Trophoblast cell (in vitro differentiated cells and primary cell): ENCODE results near the gene MPPE1.
A peak's percentile ranks its signal among the peaks of the same experiment; 100 is the strongest.
"Not testable (repeated sequence)": the region's sequence is repeated elsewhere in the genome, so short reads cannot be mapped to it uniquely, and the experiment has no call there.

Experiments used
- DNase-seq, 2 donors: peaks; one replicate each; pipeline ENCODE4 v3.0.0-alpha.2; 2016
- H2AFZ ChIP-seq: 2 replicates; pipeline ENCODE4 v1.6.1; 2013; ENCODE audit warnings: low read length, moderate library complexity, mild to moderate bottlenecking; ENCODE audit not compliant: insufficient read depth, poor library complexity
- H2AK5ac ChIP-seq: 2 replicates; pipeline ENCODE4 v1.6.1; 2013; ENCODE audit warnings: mild to moderate bottlenecking, low read length
- H2BK120ac ChIP-seq: 2 replicates; pipeline ENCODE4 v1.6.1; 2013; ENCODE audit warnings: low read length, mild to moderate bottlenecking, moderate library complexity; ENCODE audit not compliant: insufficient read depth, poor library complexity
- H2BK12ac ChIP-seq: 2 replicates; pipeline ENCODE4 v1.6.1; 2013; ENCODE audit warnings: mild to moderate bottlenecking, low read length, moderate library complexity
- H2BK5ac ChIP-seq: 2 replicates; pipeline ENCODE4 v1.6.1; 2013; ENCODE audit warnings: low read length, low read depth, moderate library complexity, mild to moderate bottlenecking; ENCODE audit not compliant: poor library complexity
- H3K14ac ChIP-seq: 2 replicates; pipeline ENCODE4 v1.6.1; 2013; ENCODE audit warnings: mild to moderate bottlenecking, low read length
- H3K18ac ChIP-seq: 2 replicates; pipeline ENCODE4 v1.6.1; 2013; ENCODE audit warnings: mild to moderate bottlenecking, low read length
- H3K23ac ChIP-seq: 2 replicates; pipeline ENCODE4 v1.6.1; 2013; ENCODE audit warnings: low read length
- H3K27ac ChIP-seq: 2 replicates; pipeline ENCODE4 v1.5.1; 2013; ENCODE audit warnings: low read depth, mild to moderate bottlenecking, inconsistent platforms, low read length, moderate library complexity
- H3K27me3 ChIP-seq: 2 replicates; pipeline ENCODE4 v1.6.1; 2013; ENCODE audit warnings: inconsistent platforms, mild to moderate bottlenecking, low read length, moderate library complexity; ENCODE audit not compliant: insufficient read depth
- H3K36me3 ChIP-seq, 2 experiments: 1 replicate in 1 of 2; 2 replicates in 1 of 2; pipeline ENCODE4 v1.6.1; 2013; ENCODE audit warnings: low read length in 2 of 2, mild to moderate bottlenecking in 2 of 2, moderate library complexity in 1 of 2; ENCODE audit not compliant: insufficient read depth in 2 of 2, control insufficient read depth in 1 of 2
- H3K4ac ChIP-seq: 2 replicates; pipeline ENCODE4 v1.6.1; 2013; ENCODE audit warnings: low read depth, mild to moderate bottlenecking, low read length, moderate library complexity
- H3K4me1 ChIP-seq, 2 experiments: 1 replicate in 1 of 2; 2 replicates in 1 of 2; pipeline ENCODE4 v1.6.1; 2013; ENCODE audit warnings: low read length in 2 of 2, mild to moderate bottlenecking in 2 of 2, moderate library complexity in 1 of 2; ENCODE audit not compliant: insufficient read depth in 2 of 2, control insufficient read depth in 1 of 2
- H3K4me2 ChIP-seq: 2 replicates; pipeline ENCODE4 v1.6.1; 2013; ENCODE audit warnings: inconsistent platforms, mild to moderate bottlenecking, low read length, moderate library complexity
- H3K4me3 ChIP-seq: 2 replicates; pipeline ENCODE4 v1.5.1; 2013; ENCODE audit warnings: mild to moderate bottlenecking, low read depth, low read length, inconsistent platforms
- H3K79me1 ChIP-seq: one replicate; pipeline ENCODE4 v1.6.1; 2013; ENCODE audit warnings: low read length
- H3K79me2 ChIP-seq: 2 replicates; pipeline ENCODE4 v1.6.1; 2013; ENCODE audit warnings: low read length, mild to moderate bottlenecking; ENCODE audit not compliant: control insufficient read depth, insufficient read depth, poor library complexity
- H3K9ac ChIP-seq: 2 replicates; pipeline ENCODE4 v1.6.1; 2013; ENCODE audit warnings: mild to moderate bottlenecking, low read length
- H3K9me3 ChIP-seq: 2 replicates; pipeline ENCODE4 v1.6.1; 2013; ENCODE audit warnings: low read depth, mild to moderate bottlenecking, control low read depth, inconsistent platforms, low read length; ENCODE audit not compliant: insufficient read depth
- H4K12ac ChIP-seq: 2 replicates; pipeline ENCODE4 v1.6.1; 2013; ENCODE audit warnings: low read depth, mild to moderate bottlenecking, low read length, moderate library complexity
- H4K8ac ChIP-seq: 2 replicates; pipeline ENCODE4 v1.6.1; 2013; ENCODE audit warnings: low read depth, mild to moderate bottlenecking, low read length, moderate library complexity
- H4K91ac ChIP-seq: one replicate; pipeline ENCODE4 v1.6.1; 2013; ENCODE audit warnings: low read depth, mild to moderate bottlenecking, low read length, moderate library complexity
- WGBS: extraction: QIAGEN DNeasy Blood & Tissue Kit; methylation state at CpG from one replicate; pipeline ENCODE4 v1.1.7; 2013; ENCODE audit warnings: missing lambda C conversion rate; ENCODE audit not compliant: insufficient read length, insufficient coverage; ENCODE audit errors: extremely low coverage; 5-methylcytosine and 5-hydroxymethylcytosine counted together

The MPPE1 gene

GRCh38 chr18:11948852-11949523 lies 40.9 kb upstream of the MPPE1 start:
- no peak overlapping the region for H3K4me3 ChIP-seq
- peak overlapping the region; percentile 35 for H2BK120ac ChIP-seq
- no peaks in the 10 kb centered on the region for H3K79me2 ChIP-seq
- no peak overlapping the region for H3K23ac ChIP-seq
- no peak overlapping the region for H3K14ac ChIP-seq
- H2AK5ac ChIP-seq = peak overlapping the region; percentile 70
- no peak overlapping the region for H2BK5ac ChIP-seq
- DNase-seq = no peak
- no peaks in the 10 kb centered on the region for H3K36me3 ChIP-seq
- no peak overlapping the region for H4K91ac ChIP-seq
- no peak overlapping the region for H3K9ac ChIP-seq
- H3K4ac ChIP-seq = no peak overlapping the region
- no CpG with 5 or more reads among the region's 6 CpGs for WGBS
- no peak overlapping the region for H3K4me2 ChIP-seq
- peaks cover 14% of the 10 kb centered on the region for H3K79me1 ChIP-seq
- H3K4me1 ChIP-seq = peaks cover 23 to 24% of the 10 kb centered on the region in 2 experiments
- H3K9me3 ChIP-seq = no peaks in the 10 kb centered on the region
- H3K27me3 ChIP-seq = no peaks in the 10 kb centered on the region
- H4K8ac ChIP-seq = no peak overlapping the region
- no peak overlapping the region for H3K27ac ChIP-seq
- H2AFZ ChIP-seq = no peak overlapping the region
- H3K18ac ChIP-seq = peak overlapping the region; percentile 59
- H2BK12ac ChIP-seq = peak overlapping the region; percentile 92
- H4K12ac ChIP-seq = no peak overlapping the region

GRCh38 chr18:11947214-11948191 lies 39.4 kb upstream of the MPPE1 start:
- Histone ChIP-seq H4K12ac (peak overlapping the region; percentile 49), H2BK5ac (peak overlapping the region; percentile 84), H2AK5ac (no peak overlapping the region), H3K4me1 (peaks cover 23 to 24% of the 10 kb centered on the region in 2 experiments), H3K27ac (peak overlapping the region; percentile 90), H4K91ac (peak overlapping the region; percentile 97), H2BK12ac (peak overlapping the region; percentile 46), H3K36me3 (no peaks in the 10 kb centered on the region), H3K18ac (peak overlapping the region; percentile 92), H2BK120ac (peak overlapping the region; percentile 93), H3K27me3 (no peaks in the 10 kb centered on the region), H4K8ac (peak overlapping the region; percentile 83), H3K23ac (no peak overlapping the region), H3K79me1 (peaks cover 14% of the 10 kb centered on the region), H3K79me2 (no peaks in the 10 kb centered on the region), H3K4me2 (peak overlapping the region; percentile 74), H3K9ac (peak overlapping the region; percentile 6), H2AFZ (peak overlapping the region; percentile 95), H3K4ac (peak overlapping the region; percentile 4), H3K9me3 (peaks cover 2% of the 10 kb centered on the region), H3K14ac (peak overlapping the region; percentile 94), H3K4me3 (peak overlapping the region; percentile 20)
- no CpG with 5 or more reads among the region's 55 CpGs for WGBS
- DNase-seq = peak; percentile 98 to 99

GRCh38 chr18:11946756-11947155 lies 38.6 kb upstream of the MPPE1 start:
- Histone ChIP-seq H2AFZ (no peak overlapping the region), H2AK5ac (no peak overlapping the region), H3K18ac (no peak overlapping the region), H3K4me2 (peak overlapping the region; percentile 39), H4K12ac (no peak overlapping the region), H2BK120ac (peak overlapping the region; percentile 63), H3K9me3 (peaks cover 2% of the 10 kb centered on the region), H3K79me2 (no peaks in the 10 kb centered on the region), H3K79me1 (peaks cover 13% of the 10 kb centered on the region), H3K27me3 (no peaks in the 10 kb centered on the region), H3K4ac (no peak overlapping the region), H3K14ac (peak overlapping the region; percentile 85), H3K27ac (peak overlapping the region; percentile 53), H4K8ac (peak overlapping the region; percentile 74), H3K36me3 (no peaks in the 10 kb centered on the region), H4K91ac (peak overlapping the region; percentile 70), H2BK5ac (peak overlapping the region; percentile 87), H3K23ac (no peak overlapping the region), H3K4me1 (peaks cover 23 to 24% of the 10 kb centered on the region in 2 experiments), H3K4me3 (no peak overlapping the region), H2BK12ac (peak overlapping the region; percentile 69), H3K9ac (no peak overlapping the region)
- peak in 1 of 2 donors; percentile 8 for DNase-seq
- no CpG with 5 or more reads among the region's 3 CpGs for WGBS

GRCh38 chr18:11945834-11946659 lies 37.9 kb upstream of the MPPE1 start:
- H3K9ac ChIP-seq, H3K18ac ChIP-seq, H3K9me3 ChIP-seq, H3K4ac ChIP-seq, H3K4me2 ChIP-seq, H3K14ac ChIP-seq, H2BK5ac ChIP-seq, H3K4me3 ChIP-seq, H3K27me3 ChIP-seq, H4K8ac ChIP-seq, H3K79me2 ChIP-seq, H2AK5ac ChIP-seq, H4K12ac ChIP-seq, H2BK120ac ChIP-seq, H3K36me3 ChIP-seq, H3K23ac ChIP-seq: not testable (repeated sequence)
- Histone ChIP-seq H2AFZ (peak overlapping the region; percentile 10), H3K4me1 (peaks cover 19 to 20% of the 10 kb centered on the region in 2 experiments), H3K27ac (peak overlapping the region; percentile 29), H3K79me1 (peaks cover 12% of the 10 kb centered on the region), H4K91ac (peak overlapping the region; percentile 48), H2BK12ac (peak overlapping the region; percentile 54)
- peak; percentile 95 to 98 for DNase-seq
- WGBS = no CpG with 5 or more reads among the region's 22 CpGs
